Endodermal cell (in vitro differentiated cells): Measurements from ENCODE around the gene SLC15A3. TPM values are rescaled to one million over a fixed set of nuclear protein-coding genes. Genes with fewer than 3 reads are reported as not detected.

Experiments used
- DNase-seq: peaks from one replicate; pipeline ENCODE4 v3.0.0-alpha.2; 2017
- H3K27ac ChIP-seq: 2 replicates; pipeline ENCODE4 v1.5.1; 2013; ENCODE audit warnings: mild to moderate bottlenecking, low read depth, low read length, moderate library complexity
- H3K27me3 ChIP-seq: 2 replicates; pipeline ENCODE4 v1.6.1; 2013; ENCODE audit warnings: mild to moderate bottlenecking, low read length, moderate library complexity; ENCODE audit not compliant: insufficient read depth, control insufficient read depth, poor library complexity, severe bottlenecking
- H3K36me3 ChIP-seq: 2 replicates; pipeline ENCODE4 v1.7.0; 2013; ENCODE audit warnings: mild to moderate bottlenecking, low read length, moderate library complexity; ENCODE audit not compliant: control insufficient read depth, insufficient read depth
- H3K4me1 ChIP-seq: one replicate; pipeline ENCODE4 v1.7.0; 2013; ENCODE audit warnings: low read length; ENCODE audit not compliant: control insufficient read depth, insufficient read depth
- H3K4me3 ChIP-seq: 2 replicates; pipeline ENCODE4 v1.5.1; 2013; ENCODE audit warnings: mild to moderate bottlenecking, low read length, moderate library complexity
- H3K9ac ChIP-seq: 2 replicates; pipeline ENCODE4 v1.6.1; 2013; ENCODE audit warnings: mild to moderate bottlenecking, low read length, moderate library complexity; ENCODE audit not compliant: poor library complexity, severe bottlenecking; ENCODE audit errors: extremely low read depth
- H3K9me3 ChIP-seq: 2 replicates; pipeline ENCODE4 v1.6.1; 2013; ENCODE audit warnings: mild to moderate bottlenecking, low read length, moderate library complexity; ENCODE audit not compliant: control insufficient read depth
- H3K27ac Mint-ChIP-seq: 2 replicates; pipeline ENCODE4 v1.8.0; 2020; ENCODE audit warnings: mixed read lengths
- H3K27me3 Mint-ChIP-seq: 2 replicates; pipeline ENCODE4 v1.8.0; 2021; ENCODE audit warnings: mild to moderate bottlenecking, mixed read lengths; ENCODE audit not compliant: insufficient read depth
- H3K36me3 Mint-ChIP-seq: 2 replicates; pipeline ENCODE4 v1.8.0; 2020; ENCODE audit warnings: low read depth, mixed read lengths
- H3K4me1 Mint-ChIP-seq: 2 replicates; pipeline ENCODE4 v1.8.0; 2020; ENCODE audit warnings: mixed read lengths
- H3K4me3 Mint-ChIP-seq: 2 replicates; pipeline ENCODE4 v1.8.0; 2020; ENCODE audit warnings: mild to moderate bottlenecking, moderate library complexity, mixed read lengths
- H3K9me3 Mint-ChIP-seq: 2 replicates; pipeline ENCODE4 v1.8.0; 2020; ENCODE audit warnings: mild to moderate bottlenecking, mixed read lengths
- CTCF ChIP-seq: fragments of 200-600 bp; sonication (generic); conservative IDR thresholded peaks from 2 replicates; pipeline ENCODE4 v1.5.0; 2021; ENCODE audit warnings: antibody characterized with exemption, mild to moderate bottlenecking
- WGBS, 2 experiments: methylation state at CpG; one replicate each; pipeline versions ENCODE4 v1.1.5 to v1.1.7; 2013; ENCODE audit warnings: missing lambda C conversion rate in 2 of 2, mixed read lengths in 1 of 2; ENCODE audit not compliant: insufficient coverage in 1 of 2, insufficient read length in 1 of 2; 5-methylcytosine and 5-hydroxymethylcytosine counted together
- long read RNA-seq, 4 experiments: library from polyadenylated mRNA in 2 of 4; library from RNA in 1 of 4; library from capped mRNA in 1 of 4; stranded (forward) in 3 of 4; unstranded in 1 of 4; transcript quantifications; one replicate each; pipeline ENCODE4 v2.0.0, GENCODE V29; 2020 to 2021; ENCODE audit warnings: inconsistent platforms in 1 of 4
- polyA plus RNA-seq, 2 experiments: library from polyadenylated mRNA; stranded (reverse); fragments of 50-300 nt; gene quantifications; one replicate each; pipeline ENCODE4 v1.2.3, GENCODE V29; 2013
- total RNA-seq, 2 donors: library from RNA; stranded (reverse); fragmentation: NEBNext Ultra II Directional in 1 of 2; extraction: Animal tissue kit (Norgen Biotek cat#: 25700) in 1 of 2; gene quantifications; 2 replicates in 1 of 2; 3 replicates in 1 of 2; pipeline ENCODE4 v1.2.1, GENCODE V29; 2021

Gene SLC15A3
- total RNA-seq = 1 to 10 TPM; 1.4 to 1.6 TPM
- 10.8 TPM for polyA plus RNA-seq (2013, experiment 1 of 2)
- 8.9 TPM for polyA plus RNA-seq (2013, experiment 2 of 2)
- long read RNA-seq, experiment 1, partial matches to known transcripts = 0 of 2 reads
- long read RNA-seq, experiment 1, other reads (novel, unspliced or antisense) = 0 of 2 reads
- long read RNA-seq, experiment 2 = 0 reads
- long read RNA-seq, experiment 3, partial matches to known transcripts = 0 of 1 reads
- long read RNA-seq, experiment 3, other reads (novel, unspliced or antisense) = 0 of 1 reads
- long read RNA-seq, experiment 4 = 0 reads

- DNase-seq = peak; percentile 83
- Mint-ChIP-seq H3K9me3 (no peaks in the 10 kb centered on the region), H3K4me1 (no peaks in the 10 kb centered on the region), H3K36me3 (no peaks in the 10 kb centered on the region), H3K27ac (no peak within 1 kb of the TSS), H3K27me3 (peaks cover 65% of the 10 kb centered on the region), H3K4me3 (peak within 1 kb of the TSS; percentile 41)
- 48 to 58% methylated on average over 12 to 23 of the region's 23 CpGs for WGBS, 2 experiments
- Histone ChIP-seq H3K27ac (no peak within 1 kb of the TSS), H3K27me3 (peaks cover 53% of the 10 kb centered on the region), H3K9ac (no peak within 1 kb of the TSS), H3K36me3 (no peaks in the 10 kb centered on the region), H3K9me3 (no peaks in the 10 kb centered on the region), H3K4me3 (no peak within 1 kb of the TSS), H3K4me1 (no peaks in the 10 kb centered on the region)
- TF ChIP-seq CTCF = no peak
These were observed at the start of gene SLC15A3 for GRCh38 chr11:60951904-60952741. SLC15A3 (minus strand) TSS chr11:60952176; CDS start chr11:60951551, 625 bp downstream.

GRCh38 chr11:61000426-61000825 lies 48.5 kb upstream of the SLC15A3 start:
- no peak overlapping the region for H3K27ac ChIP-seq
- no peak overlapping the region for H3K4me3 ChIP-seq
- no peak overlapping the region for H3K9ac ChIP-seq
- H3K27me3 Mint-ChIP-seq = peaks cover 45% of the 10 kb centered on the region
- peaks cover 12% of the 10 kb centered on the region for H3K4me1 Mint-ChIP-seq
- H3K27me3 ChIP-seq = peaks cover 9% of the 10 kb centered on the region
- peaks cover 5% of the 10 kb centered on the region for H3K4me1 ChIP-seq
- DNase-seq = no peak
- no peaks in the 10 kb centered on the region for H3K9me3 Mint-ChIP-seq
- peak; percentile 12 for TF ChIP-seq CTCF
- H3K36me3 Mint-ChIP-seq = no peaks in the 10 kb centered on the region
- H3K27ac Mint-ChIP-seq = no peak overlapping the region
- H3K9me3 ChIP-seq = no peaks in the 10 kb centered on the region
- H3K36me3 ChIP-seq = no peaks in the 10 kb centered on the region
- no peak overlapping the region for H3K4me3 Mint-ChIP-seq
- WGBS, 2 experiments = 87% methylated on average over 11 of the region's 11 CpGs

DNA sequence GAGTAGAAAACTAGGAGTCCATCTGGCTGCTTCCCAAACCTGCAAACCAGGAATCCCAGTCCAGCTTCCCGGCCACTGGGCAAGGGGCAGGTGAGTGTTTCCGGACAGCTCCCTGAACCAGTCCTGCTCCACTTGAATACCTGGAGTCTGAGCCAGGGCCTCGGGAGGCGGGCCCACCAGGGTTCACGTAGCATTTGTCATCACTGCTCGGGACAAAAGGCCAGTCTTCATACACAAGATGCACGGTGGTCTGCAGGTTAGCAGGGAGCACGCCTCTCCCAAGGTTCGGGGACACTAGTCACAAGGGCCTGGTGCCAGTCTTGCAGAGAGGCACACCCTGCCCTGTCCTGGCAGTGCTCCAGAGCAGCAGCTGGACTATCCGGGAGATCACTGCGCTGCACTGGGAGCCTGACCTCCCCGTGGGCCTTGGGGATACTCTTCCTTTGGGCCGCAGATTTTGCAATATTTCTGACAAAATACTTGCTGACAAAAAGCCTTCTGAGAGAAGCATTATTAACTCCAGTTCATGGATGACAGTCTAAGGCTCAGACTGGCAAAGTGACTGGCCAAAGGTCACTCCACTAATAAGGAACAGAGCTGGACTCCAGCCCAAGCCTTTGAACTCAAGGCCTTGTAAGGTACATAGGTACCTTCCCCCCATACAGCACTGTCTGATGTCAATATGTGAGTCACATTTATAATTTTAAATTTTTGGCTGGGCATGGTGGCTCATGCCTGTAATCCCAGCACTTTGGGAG lies 44.6 kb upstream of the SLC15A3 start:
- 91% methylated on average over 12 to 13 of the region's 13 CpGs for WGBS, 2 experiments
- no peak for TF ChIP-seq CTCF
- Histone ChIP-seq H3K9me3 (no peaks in the 10 kb centered on the region), H3K4me1 (no peaks in the 10 kb centered on the region), H3K4me3 (no peak overlapping the region), H3K36me3 (no peaks in the 10 kb centered on the region), H3K27ac (no peak overlapping the region), H3K9ac (no peak overlapping the region), H3K27me3 (peaks cover 16% of the 10 kb centered on the region)
- peaks cover 32% of the 10 kb centered on the region for H3K27me3 Mint-ChIP-seq
- H3K36me3 Mint-ChIP-seq = no peaks in the 10 kb centered on the region
- no peak overlapping the region for H3K4me3 Mint-ChIP-seq
- DNase-seq = no peak
- no peak overlapping the region for H3K27ac Mint-ChIP-seq
- no peaks in the 10 kb centered on the region for H3K9me3 Mint-ChIP-seq
- H3K4me1 Mint-ChIP-seq = peaks cover 11% of the 10 kb centered on the region
